Lung (tissue), 12 donors: Measurements from ENCODE around the gene FRMD4A. TPM values are rescaled to one million over a fixed set of nuclear protein-coding genes. Genes with fewer than 3 reads are reported as not detected.

ENCODE experiments used
- ATAC-seq: fragments of 200-7000 bp; cut with Tn5 transposase; one replicate; pipeline ENCODE4 v1.9.1; 2020; ENCODE audit warnings: moderate number of reproducible peaks; ENCODE audit not compliant: insufficient read depth, low FRiP score
- DNase-seq, 3 donors: peaks; one replicate each; pipeline ENCODE4 v3.0.0-alpha.2; 2013 to 2017
- H3K27ac ChIP-seq, 2 donors: one replicate each; pipeline ENCODE4 v1.5.1; 2013; ENCODE audit warnings: mild to moderate bottlenecking in 2 of 2, moderate library complexity in 2 of 2, control low read depth in 1 of 2, inconsistent platforms in 1 of 2, low read depth in 1 of 2, low read length in 1 of 2
- H3K27me3 ChIP-seq, 3 donors: one replicate each; pipeline ENCODE4 v1.5.1; 2013; ENCODE audit warnings: low read length in 2 of 3; ENCODE audit not compliant: control insufficient read depth in 3 of 3, insufficient read depth in 3 of 3
- H3K36me3 ChIP-seq, 4 donors: one replicate each; pipeline ENCODE4 v1.5.1; 2013; ENCODE audit warnings: low read length in 4 of 4, mild to moderate bottlenecking in 1 of 4, moderate library complexity in 1 of 4; ENCODE audit not compliant: control insufficient read depth in 4 of 4, insufficient read depth in 4 of 4
- H3K4me1 ChIP-seq, 5 donors: one replicate each; pipeline ENCODE4 v1.5.1; 2013; ENCODE audit warnings: low read length in 5 of 5, mild to moderate bottlenecking in 2 of 5, moderate library complexity in 1 of 5; ENCODE audit not compliant: control insufficient read depth in 5 of 5, insufficient read depth in 5 of 5
- H3K4me3 ChIP-seq: one replicate; pipeline ENCODE4 v1.5.1; 2013; ENCODE audit warnings: mild to moderate bottlenecking, control low read depth, moderate library complexity
- H3K9ac ChIP-seq, 2 donors: one replicate each; pipeline ENCODE4 v1.5.1; 2013; ENCODE audit warnings: low read length in 2 of 2, control low read depth in 1 of 2; ENCODE audit not compliant: insufficient read depth in 1 of 2
- H3K9me3 ChIP-seq, 4 donors: one replicate each; pipeline ENCODE4 v1.5.1; 2013; ENCODE audit warnings: low read length in 3 of 4, mild to moderate bottlenecking in 1 of 4, moderate library complexity in 1 of 4; ENCODE audit not compliant: control insufficient read depth in 4 of 4, insufficient read depth in 3 of 4
- WGBS, 2 donors: extraction: QIAGEN DNeasy Blood & Tissue Kit; methylation state at CpG; one replicate each; pipeline ENCODE4 v1.1.7; 2013; 5-methylcytosine and 5-hydroxymethylcytosine counted together
- polyA plus RNA-seq, 2 donors: library from polyadenylated mRNA; stranded (reverse); fragments of 200-250 nt; gene quantifications; one replicate each; pipeline ENCODE4 v1.2.1, GENCODE V29; 2013
- total RNA-seq, 2 donors: library from RNA; depleted of rRNA in 1 of 2; stranded (reverse); fragments of >200 nt in 1 of 2; gene quantifications; one replicate each; pipeline ENCODE4 v1.2.1, GENCODE V29; 2014 to 2021
- TF ChIP-seq, protein P1 (sequence below): IDR thresholded peaks from 2 replicates; pipeline ENCODE4 v1.5.1; 2012; ENCODE audit warnings: mild to moderate bottlenecking; ENCODE audit errors: control extremely low read depth, extremely low read depth
- donor health status: control.
- donor health status: control.
- donor health status: Bipolar disorder and iron deficiency.
- donor health status: healthy.
- donor health status: DM: yes; HTN: yes; CAD: no.

FRMD4A gene
- total and polyA plus RNA-seq, 4 donors: 12.0 to 64.5 (median 29.3) TPM

- H3K4me1 ChIP-seq: peaks cover 0 to 1% (median 0%) of the 10 kb centered on the region in 5 donors
- no peaks in the 10 kb centered on the region for H3K9me3 ChIP-seq
- DNase-seq (no peak), ATAC-seq (no peak)
- no peak overlapping the region for H3K4me3 ChIP-seq
- WGBS, 2 donors: 80 to 84% methylated on average over 6 of the region's 6 CpGs
- H3K27ac ChIP-seq: no peak overlapping the region
- no peaks in the 10 kb centered on the region for H3K27me3 ChIP-seq
- no peak overlapping the region for H3K9ac ChIP-seq
- peaks cover 42 to 51% (median 49%) of the 10 kb centered on the region in 4 donors for H3K36me3 ChIP-seq
- TF ChIP-seq, protein P1, sequence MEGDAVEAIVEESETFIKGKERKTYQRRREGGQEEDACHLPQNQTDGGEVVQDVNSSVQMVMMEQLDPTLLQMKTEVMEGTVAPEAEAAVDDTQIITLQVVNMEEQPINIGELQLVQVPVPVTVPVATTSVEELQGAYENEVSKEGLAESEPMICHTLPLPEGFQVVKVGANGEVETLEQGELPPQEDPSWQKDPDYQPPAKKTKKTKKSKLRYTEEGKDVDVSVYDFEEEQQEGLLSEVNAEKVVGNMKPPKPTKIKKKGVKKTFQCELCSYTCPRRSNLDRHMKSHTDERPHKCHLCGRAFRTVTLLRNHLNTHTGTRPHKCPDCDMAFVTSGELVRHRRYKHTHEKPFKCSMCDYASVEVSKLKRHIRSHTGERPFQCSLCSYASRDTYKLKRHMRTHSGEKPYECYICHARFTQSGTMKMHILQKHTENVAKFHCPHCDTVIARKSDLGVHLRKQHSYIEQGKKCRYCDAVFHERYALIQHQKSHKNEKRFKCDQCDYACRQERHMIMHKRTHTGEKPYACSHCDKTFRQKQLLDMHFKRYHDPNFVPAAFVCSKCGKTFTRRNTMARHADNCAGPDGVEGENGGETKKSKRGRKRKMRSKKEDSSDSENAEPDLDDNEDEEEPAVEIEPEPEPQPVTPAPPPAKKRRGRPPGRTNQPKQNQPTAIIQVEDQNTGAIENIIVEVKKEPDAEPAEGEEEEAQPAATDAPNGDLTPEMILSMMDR: no peak
Measured at GRCh38 chr10:13652860-13653259, 677.9 kb downstream of the FRMD4A start.

GRCh38 chr10:13651969-13652720 is 678.6 kb downstream of the FRMD4A start:
- peaks cover 40 to 50% (median 48%) of the 10 kb centered on the region in 4 donors for H3K36me3 ChIP-seq
- H3K4me1 ChIP-seq: no peaks in the 10 kb centered on the region
- TF ChIP-seq, protein P1: no peak
- ATAC-seq (no peak), DNase-seq (no peak)
- no peak overlapping the region for H3K9ac ChIP-seq
- H3K27me3 ChIP-seq: no peaks in the 10 kb centered on the region
- whole genome bisulfite sequencing, 2 donors: 89 to 93% methylated on average over 5 of the region's 5 CpGs
- no peak overlapping the region for H3K4me3 ChIP-seq
- H3K9me3 ChIP-seq: no peaks in the 10 kb centered on the region
- H3K27ac ChIP-seq: no peak overlapping the region

- DNase-seq: no peak
- 78 to 89% methylated on average over 5 of the region's 5 CpGs for WGBS, 2 donors
- Histone ChIP-seq H3K4me3 (no peak overlapping the region), H3K27me3 (no peaks in the 10 kb centered on the region), H3K4me1 (no peaks in the 10 kb centered on the region), H3K9ac (no peak overlapping the region), H3K27ac (no peak overlapping the region), H3K9me3 (no peaks in the 10 kb centered on the region), H3K36me3 (peaks cover 41 to 54% (median 49%) of the 10 kb centered on the region in 4 donors)
- ATAC-seq: no peak
- TF ChIP-seq, protein P1: no peak
Measured at GRCh38 chr10:13650961-13651360, 679.8 kb downstream of the FRMD4A start.
